ENCODE data around the gene LARP7. TPM values are rescaled to one million over a fixed set of nuclear protein-coding genes. Genes with fewer than 3 reads are reported as not detected.

Gene LARP7
- total RNA-seq, 3 donors from 2014 or later = 39.3 to 57.5 (median 51.8) TPM

- DNase-seq (ENCODE audit: low spot score in 2 of 2) = no peak
- intact Hi-C loops (cut with DNase I; ENCODE audit: low total_unique reads) = no loop called here
Measured at GRCh38 chr4:112680996-112681395, 44.1 kb downstream of the LARP7 start.

DNA sequence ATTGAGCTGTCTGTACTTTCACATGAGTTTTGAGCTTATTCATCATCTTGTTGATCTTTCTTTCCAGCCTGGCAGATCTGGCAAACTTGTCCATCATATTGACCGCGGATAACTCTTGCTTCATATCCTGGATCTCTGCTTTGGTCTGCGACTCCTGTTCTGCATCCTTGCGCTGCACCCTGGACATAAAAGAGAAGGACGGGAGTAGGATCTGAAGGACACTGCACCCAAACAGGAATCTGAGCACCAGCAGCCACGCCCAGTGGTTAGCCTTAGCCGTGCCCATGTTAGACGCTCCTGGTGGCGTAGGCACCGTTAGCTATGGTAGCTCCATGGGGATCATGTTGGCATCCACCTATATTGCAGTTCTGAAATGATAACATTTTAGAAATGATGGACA is 56.6 kb downstream of the LARP7 start:
- no peak overlapping the region for H3K27ac ChIP-seq
- TF ChIP-seq POLR2A (IDR thresholded peaks at IDR 0.05) (no peak), CTCF (IDR thresholded peaks at IDR 0.05) (no peak), POLR2AphosphoS5 (IDR thresholded peaks at IDR 0.05) (no peak)
- intact Hi-C loops (cut with DNase I; ENCODE audit: low total_unique reads) = no loop called here

More at GRCh38 chr4:112680996-112681395, 44.1 kb downstream of the LARP7 start:
- H3K36me3 ChIP-seq = no peaks in the 10 kb centered on the region
- no peaks in the 10 kb centered on the region for H3K9me3 ChIP-seq
- no peaks in the 10 kb centered on the region for H3K27me3 ChIP-seq
- H3K4me1 ChIP-seq = no peaks in the 10 kb centered on the region
- TF ChIP-seq POLR2A (IDR thresholded peaks at IDR 0.05) (no peak), CTCF (IDR thresholded peaks at IDR 0.05) (no peak), POLR2AphosphoS5 (IDR thresholded peaks at IDR 0.05) (no peak)
- H3K27ac ChIP-seq = no peak overlapping the region
- H3K4me3 ChIP-seq = no peak overlapping the region

DNA sequence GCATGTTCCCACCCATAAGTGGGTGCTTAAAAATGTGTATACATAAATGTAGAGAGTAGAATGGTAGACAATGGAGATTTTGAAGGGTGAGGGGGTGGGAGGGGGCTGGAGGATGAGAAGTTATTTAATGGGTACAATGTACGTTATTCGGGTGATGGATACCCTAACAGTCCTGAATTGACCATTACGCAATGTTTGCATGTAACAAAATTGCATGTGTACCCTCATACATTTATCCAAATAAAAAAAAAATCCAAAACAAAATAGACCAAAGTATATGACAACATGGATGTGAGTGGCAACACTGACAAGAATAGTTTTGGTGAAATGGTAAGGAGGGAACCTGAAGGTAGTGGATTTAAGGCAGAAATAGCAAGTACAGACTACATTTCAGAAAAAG is 63.7 kb downstream of the LARP7 start:
- DNase-seq (ENCODE audit: low spot score in 2 of 2) = no peak
- intact Hi-C loops (cut with DNase I; ENCODE audit: low total_unique reads) = loop anchor here (5.0 kb wide), 1 partner anchor 753 kb away; no protein-coding TSS in a partner anchor
- H3K4me1 ChIP-seq = no peaks in the 10 kb centered on the region
- no peak overlapping the region for H3K27ac ChIP-seq
- H3K27me3 ChIP-seq = peaks cover 3 to 9% of the 10 kb centered on the region in 2 donors
- TF ChIP-seq CTCF (IDR thresholded peaks at IDR 0.05) = no peak
- no peak for TF ChIP-seq POLR2A (IDR thresholded peaks at IDR 0.05)
- no peak for TF ChIP-seq POLR2AphosphoS5 (IDR thresholded peaks at IDR 0.05)
- H3K36me3 ChIP-seq = no peaks in the 10 kb centered on the region
- H3K9me3 ChIP-seq = no peaks in the 10 kb centered on the region
- H3K4me3 ChIP-seq = no peak overlapping the region

More for the DNA sequence above, 56.6 kb downstream of the LARP7 start:
- Histone ChIP-seq H3K4me3 (no peak overlapping the region), H3K9me3 (no peaks in the 10 kb centered on the region), H3K27me3 (no peaks in the 10 kb centered on the region), H3K36me3 (no peaks in the 10 kb centered on the region), H3K4me1 (no peaks in the 10 kb centered on the region)
- DNase-seq (ENCODE audit: low spot score in 2 of 2) = no peak

GRCh38 chr4:112702892-112703291 is 65.9 kb downstream of the LARP7 start:
- Histone ChIP-seq H3K27me3 (peaks cover 3 to 9% of the 10 kb centered on the region in 2 donors), H3K36me3 (no peaks in the 10 kb centered on the region), H3K9me3 (no peaks in the 10 kb centered on the region), H3K27ac (no peak overlapping the region), H3K4me3 (no peak overlapping the region), H3K4me1 (peaks cover 0 to 6% of the 10 kb centered on the region in 2 donors)
- TF ChIP-seq CTCF (IDR thresholded peaks at IDR 0.05) (no peak), POLR2A (IDR thresholded peaks at IDR 0.05) (no peak), POLR2AphosphoS5 (IDR thresholded peaks at IDR 0.05) (no peak)
- no peak for DNase-seq (ENCODE audit: low spot score in 2 of 2)
- intact Hi-C loops (cut with DNase I; ENCODE audit: low total_unique reads) = loop anchor here (5.0 kb wide), 1 partner anchor 756 kb away; no protein-coding TSS in a partner anchor

DNA sequence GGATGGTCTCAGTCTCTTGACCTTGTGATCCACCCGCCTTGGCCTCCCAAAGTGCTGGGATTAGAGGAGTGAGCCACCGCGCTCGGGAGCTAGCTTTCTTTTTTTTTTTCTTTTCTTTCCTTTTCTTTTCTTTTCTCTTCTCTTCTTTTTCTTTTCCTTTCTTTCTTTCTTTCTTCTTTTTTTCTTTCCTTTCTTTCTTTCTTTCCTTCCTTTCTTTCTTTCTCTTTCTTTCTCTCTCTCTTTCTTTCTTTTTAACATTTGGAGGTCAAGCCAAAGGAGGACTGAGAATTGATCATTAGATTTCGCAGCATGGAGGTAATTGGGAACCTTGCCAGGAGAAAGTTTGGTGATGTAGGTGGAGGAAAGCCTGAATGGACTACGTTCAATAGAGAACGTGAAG is 67.4 kb downstream of the LARP7 start:
- peaks cover 0 to 6% of the 10 kb centered on the region in 2 donors for H3K4me1 ChIP-seq
- no peak overlapping the region for H3K27ac ChIP-seq
- DNase-seq (ENCODE audit: low spot score in 2 of 2) = no peak
- H3K4me3 ChIP-seq = no peak overlapping the region
- TF ChIP-seq CTCF (IDR thresholded peaks at IDR 0.05) (no peak), POLR2A (IDR thresholded peaks at IDR 0.05) (no peak), POLR2AphosphoS5 (IDR thresholded peaks at IDR 0.05) (no peak)
- H3K36me3 ChIP-seq = no peaks in the 10 kb centered on the region
- H3K27me3 ChIP-seq = peaks cover 3 to 9% of the 10 kb centered on the region in 2 donors
- no peaks in the 10 kb centered on the region for H3K9me3 ChIP-seq
- intact Hi-C loops (cut with DNase I; ENCODE audit: low total_unique reads) = loop anchor here (5.0 kb wide), 1 partner anchor 757 kb away; no protein-coding TSS in a partner anchor
